Breast epithelium (tissue), 3 donors: Measurements from ENCODE around the gene EPB41L2.

Experiments
- POLR2A ChIP-seq: fragments of 450-650 bp; IDR thresholded peaks from one replicate; pipeline ENCODE4 v1.6.1; 2016; ENCODE audit warnings: antibody characterized with exemption, mild to moderate bottlenecking, moderate library complexity
- TF ChIP-seq, protein P1 (sequence below), 3 donors: fragments of 450-650 bp; IDR thresholded peaks; one replicate each; pipeline ENCODE4 v1.5.1; 2016 to 2017; ENCODE audit warnings: antibody characterized with exemption in 3 of 3, mild to moderate bottlenecking in 3 of 3, moderate library complexity in 3 of 3

DNA sequence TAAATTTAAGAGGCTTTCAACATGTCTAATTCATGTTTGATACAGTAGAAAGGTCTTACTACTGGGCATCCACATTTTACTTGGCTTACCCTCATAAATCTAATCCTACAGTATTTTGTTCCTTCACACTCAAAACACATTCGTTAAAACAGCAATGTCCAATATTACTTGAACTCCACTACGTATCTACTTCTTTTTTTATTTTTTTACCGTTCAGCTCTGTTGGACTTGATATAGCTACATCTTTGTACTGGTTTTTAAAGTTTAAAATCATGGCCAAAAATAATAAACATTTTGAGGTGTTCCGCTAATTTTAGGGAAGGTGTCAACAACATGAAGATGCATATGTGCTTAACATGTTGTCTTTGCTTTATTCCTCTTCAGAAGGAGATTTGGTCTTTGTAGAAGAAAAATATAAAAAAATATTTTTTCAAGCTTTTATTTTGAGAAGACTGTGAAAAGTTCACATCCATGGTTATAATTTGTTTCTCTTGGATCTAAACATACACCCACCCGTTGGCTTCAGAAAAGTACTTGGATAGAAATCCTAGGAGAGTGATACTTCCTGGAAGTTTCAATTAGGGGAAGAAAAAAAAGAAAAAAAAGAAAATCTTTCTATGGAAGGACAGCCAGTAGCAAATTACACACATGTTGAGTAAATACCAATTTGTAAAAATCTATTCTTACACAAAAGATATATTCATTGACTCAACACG, 71.5 kb downstream of the EPB41L2 start:
- TF ChIP-seq POLR2A, result no peak
- TF ChIP-seq, protein P1, sequence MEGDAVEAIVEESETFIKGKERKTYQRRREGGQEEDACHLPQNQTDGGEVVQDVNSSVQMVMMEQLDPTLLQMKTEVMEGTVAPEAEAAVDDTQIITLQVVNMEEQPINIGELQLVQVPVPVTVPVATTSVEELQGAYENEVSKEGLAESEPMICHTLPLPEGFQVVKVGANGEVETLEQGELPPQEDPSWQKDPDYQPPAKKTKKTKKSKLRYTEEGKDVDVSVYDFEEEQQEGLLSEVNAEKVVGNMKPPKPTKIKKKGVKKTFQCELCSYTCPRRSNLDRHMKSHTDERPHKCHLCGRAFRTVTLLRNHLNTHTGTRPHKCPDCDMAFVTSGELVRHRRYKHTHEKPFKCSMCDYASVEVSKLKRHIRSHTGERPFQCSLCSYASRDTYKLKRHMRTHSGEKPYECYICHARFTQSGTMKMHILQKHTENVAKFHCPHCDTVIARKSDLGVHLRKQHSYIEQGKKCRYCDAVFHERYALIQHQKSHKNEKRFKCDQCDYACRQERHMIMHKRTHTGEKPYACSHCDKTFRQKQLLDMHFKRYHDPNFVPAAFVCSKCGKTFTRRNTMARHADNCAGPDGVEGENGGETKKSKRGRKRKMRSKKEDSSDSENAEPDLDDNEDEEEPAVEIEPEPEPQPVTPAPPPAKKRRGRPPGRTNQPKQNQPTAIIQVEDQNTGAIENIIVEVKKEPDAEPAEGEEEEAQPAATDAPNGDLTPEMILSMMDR (IDR thresholded peaks at IDR 0.05), result no peak
